B cell (primary cell): ENCODE measurements around the gene SRGAP2B. TPM values are rescaled to one million over a fixed set of nuclear protein-coding genes. Genes with fewer than 3 reads are reported as not detected.
A peak's percentile ranks its signal among the peaks of the same experiment; 100 is the strongest.
"Not testable (repeated sequence)": the region's sequence is repeated elsewhere in the genome, so short reads cannot be mapped to it uniquely, and the experiment has no call there.

Experiments
- ATAC-seq: fragments of 200-7000 bp; cut with Tn5 transposase; one replicate; pipeline ENCODE4 v1.10.0; 2021; ENCODE audit warnings: low read depth, mild to moderate bottlenecking, moderate number of reproducible peaks, moderate library complexity
- CTCF ChIA-PET: fragments of 350-600 bp; sonication (Branson Sonifier 250); formaldehyde crosslinking; loops from one replicate; lab custom pipeline; 2021; ENCODE audit warnings: antibody characterized with exemption, inconsistent platforms; lab: Charles Lee
- POLR2A ChIA-PET: fragments of 350-600 bp; sonication (Branson Sonifier 250); formaldehyde crosslinking; loops from one replicate; lab custom pipeline; 2021; ENCODE audit warnings: antibody characterized with exemption; lab: Charles Lee
- DNase-seq: peaks from one replicate; pipeline ENCODE4 v3.0.0; 2013
- H2AFZ ChIP-seq: 2 replicates; pipeline ENCODE4 v1.6.1; 2012; ENCODE audit warnings: mild to moderate bottlenecking, low read depth, low read length; ENCODE audit not compliant: insufficient read depth, poor library complexity, severe bottlenecking
- H3K27ac ChIP-seq, 2 donors: 1 replicate in 1 of 2; 2 replicates in 1 of 2; pipeline ENCODE4 v1.5.1; 2012 to 2013; ENCODE audit warnings: low read length in 2 of 2, mild to moderate bottlenecking in 2 of 2, moderate library complexity in 1 of 2
- H3K27me3 ChIP-seq, 4 experiments: fragments of 200-600 bp in 1 of 4; sonication (generic) in 1 of 4; replicated peaks in 1 of 4; 1 replicate in 2 of 4; 2 replicates in 2 of 4; pipeline versions ENCODE4 v1.6.1 to v1.7.0; 2013 to 2016; ENCODE audit warnings: low read length in 3 of 4, mild to moderate bottlenecking in 2 of 4, mixed read lengths in 1 of 4, moderate library complexity in 1 of 4; ENCODE audit not compliant: insufficient read depth in 4 of 4, control insufficient read depth in 3 of 4; ENCODE audit errors: control extremely low read depth in 1 of 4
- H3K36me3 ChIP-seq, 2 experiments: replicated peaks in 1 of 2; 1 replicate in 1 of 2; 2 replicates in 1 of 2; pipeline versions ENCODE4 v1.6.1 to v1.7.1; 2013; ENCODE audit warnings: low read length in 1 of 2; ENCODE audit not compliant: insufficient read depth in 2 of 2, control insufficient read depth in 1 of 2; ENCODE audit errors: control extremely low read depth in 1 of 2, extremely low read depth in 1 of 2
- H3K4me1 ChIP-seq, 2 donors: fragments of 200-600 bp in 1 of 2; sonication (generic) in 1 of 2; 1 replicate in 1 of 2; 2 replicates in 1 of 2; pipeline versions ENCODE4 v1.5.1 to v1.6.1; 2013 to 2017; ENCODE audit warnings: low read length in 2 of 2; ENCODE audit not compliant: control insufficient read depth in 2 of 2, insufficient read depth in 2 of 2
- H3K4me2 ChIP-seq: replicated peaks from 2 replicates; pipeline ENCODE3; 2012; ENCODE audit warnings: mild to moderate bottlenecking, low read depth, low read length; ENCODE audit not compliant: poor library complexity, severe bottlenecking
- H3K4me3 ChIP-seq, 5 experiments: fragments of 200-600 bp in 1 of 5; sonication (generic) in 1 of 5; 1 replicate in 3 of 5; 2 replicates in 2 of 5; pipeline versions ENCODE4 v1.5.1 to v1.7.0; 2011 to 2016; ENCODE audit warnings: low read length in 4 of 5, mild to moderate bottlenecking in 4 of 5, low read depth in 2 of 5, control low read depth in 1 of 5, moderate library complexity in 1 of 5; ENCODE audit not compliant: insufficient read depth in 1 of 5; ENCODE audit errors: control extremely low read depth in 1 of 5, extremely low read depth in 1 of 5
- H3K79me2 ChIP-seq: fragments of 200-600 bp; sonication (generic); one replicate; pipeline ENCODE4 v1.6.0; 2016; ENCODE audit warnings: low read length; ENCODE audit not compliant: control insufficient read depth, insufficient read depth
- H3K9ac ChIP-seq: fragments of 200-600 bp; sonication (generic); 2 replicates; pipeline ENCODE4 v1.6.1; 2017; ENCODE audit warnings: mild to moderate bottlenecking, low read length, moderate library complexity
- H3K9me3 ChIP-seq, 3 donors: one replicate each; pipeline versions ENCODE4 v1.6.1 to v1.7.1; 2013; ENCODE audit warnings: low read length in 2 of 3; ENCODE audit not compliant: control insufficient read depth in 2 of 3, insufficient read depth in 1 of 3; ENCODE audit errors: control extremely low read depth in 1 of 3
- H4K20me1 ChIP-seq: 2 replicates; pipeline ENCODE4 v1.6.0; 2012; ENCODE audit warnings: mild to moderate bottlenecking, low read length; ENCODE audit not compliant: insufficient read depth, control insufficient read depth, poor library complexity, severe bottlenecking
- H3K27ac Mint-ChIP-seq: one replicate; pipeline ENCODE4 v1.8.0; 2021; ENCODE audit warnings: mixed read lengths
- H3K27me3 Mint-ChIP-seq: one replicate; pipeline ENCODE4 v1.8.0; 2021; ENCODE audit warnings: mixed read lengths
- H3K4me1 Mint-ChIP-seq: one replicate; pipeline ENCODE4 v1.8.0; 2021; ENCODE audit warnings: mixed read lengths
- H3K4me3 Mint-ChIP-seq: one replicate; pipeline ENCODE4 v1.8.0; 2021; ENCODE audit warnings: mixed read lengths
- H3K9me3 Mint-ChIP-seq: one replicate; pipeline ENCODE4 v1.8.0; 2022; ENCODE audit warnings: mixed read lengths; ENCODE audit not compliant: insufficient read depth
- WGBS: methylation state at CpG from one replicate; pipeline ENCODE4 v1.1.5; 2013; ENCODE audit warnings: missing lambda C conversion rate; ENCODE audit not compliant: insufficient coverage; 5-methylcytosine and 5-hydroxymethylcytosine counted together
- intact Hi-C: fragments of 100-400 bp; cut with micrococcal nuclease; formaldehyde crosslinking; loops from one replicate; pipeline ENCODE4 v1.10.0; 2022
- polyA minus RNA-seq: library from RNA; depleted of rRNA, polyadenylated mRNA; stranded (reverse); fragments of >200 nt; gene quantifications from 2 replicates; pipeline ENCODE4 v1.2.3, GENCODE V29; 2012
- polyA plus RNA-seq: library from polyadenylated mRNA; depleted of rRNA; stranded (reverse); fragments of >200 nt; gene quantifications from 2 replicates; pipeline ENCODE4 v1.2.3, GENCODE V29; 2012
- total RNA-seq, 2 donors: library from RNA; stranded (reverse); fragments of 120-200 nt in 1 of 2; gene quantifications; 1 replicate in 1 of 2; 2 replicates in 1 of 2; pipeline versions ENCODE4 v1.2.3 to v1.2.4, GENCODE V29; 2013 to 2022

SRGAP2B gene
- total RNA-seq (36.5 and 40.7 TPM in 2 replicates), polyA plus RNA-seq (3.0 and 7.3 TPM in 2 replicates), polyA minus RNA-seq (17.2 and 19.3 TPM in 2 replicates)
- 6.4 TPM for total RNA-seq (2013)

DNA sequence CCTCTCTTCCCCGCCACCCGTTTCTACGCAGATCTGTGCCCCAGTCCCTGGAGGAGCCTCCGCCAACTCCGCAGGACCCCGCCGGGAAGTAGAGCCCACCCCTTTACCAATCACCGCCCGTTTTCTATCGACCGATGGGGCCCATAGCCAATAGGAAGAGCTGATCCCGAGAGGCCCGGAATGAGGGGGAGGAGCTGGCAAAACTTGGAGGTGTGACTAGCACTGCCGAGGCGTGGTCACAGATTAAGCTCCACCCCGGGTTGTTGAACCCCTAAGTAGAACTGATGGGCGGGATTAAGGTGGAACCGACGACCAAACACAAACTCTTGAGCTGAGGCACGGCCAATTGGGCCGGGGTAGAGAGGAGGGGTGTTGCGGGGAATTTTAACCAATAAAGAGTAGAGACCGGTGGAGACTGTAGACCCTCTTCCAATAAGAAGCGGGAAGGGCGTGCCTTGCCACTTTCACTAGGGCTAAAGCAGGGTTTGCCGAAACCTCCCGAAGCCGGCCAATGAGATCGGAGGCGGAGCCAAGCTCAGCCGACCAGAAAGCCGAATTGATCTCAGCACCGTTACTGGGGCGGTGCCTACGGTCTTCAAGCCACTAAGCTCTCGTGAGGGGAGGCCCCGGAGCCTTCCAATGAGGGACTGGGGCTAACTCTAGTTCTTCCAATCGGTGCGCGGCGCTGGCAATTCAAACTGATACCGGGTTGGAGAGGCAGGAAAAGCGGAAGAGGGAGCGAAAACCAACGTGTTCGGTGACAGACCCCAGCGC is at the start of gene SRGAP2B, which contains the start of gene FAM72D:
Gene SRGAP2B (minus strand): TSS at position 45 of the 774 bp plus-strand sequence. CDS start 2,427 bp downstream, outside the sequence.
Gene FAM72D (plus strand): TSS at position 691 of the 774 bp plus-strand sequence. CDS start 874 bp downstream, outside the sequence.
- ATAC-seq = peak; percentile 77
- H3K4me3 ChIP-seq = peak within 1 kb of the TSS in 3 of 5 experiments; percentile 31 to 48 (median 39)
- H2AFZ ChIP-seq, H3K4me1 ChIP-seq, H3K79me2 ChIP-seq, CTCF ChIA-PET, H3K27ac Mint-ChIP-seq, DNase-seq, H4K20me1 ChIP-seq, H3K9me3 ChIP-seq, H3K27ac ChIP-seq, H3K27me3 Mint-ChIP-seq, H3K36me3 ChIP-seq, POLR2A ChIA-PET, intact Hi-C loops, H3K4me2 ChIP-seq, H3K9me3 Mint-ChIP-seq, H3K27me3 ChIP-seq, H3K9ac ChIP-seq, H3K4me1 Mint-ChIP-seq: not testable (repeated sequence)
- no CpG with 5 or more reads among the region's 47 CpGs for WGBS
- peak within 1 kb of the TSS; percentile 59 for H3K4me3 Mint-ChIP-seq

DNA sequence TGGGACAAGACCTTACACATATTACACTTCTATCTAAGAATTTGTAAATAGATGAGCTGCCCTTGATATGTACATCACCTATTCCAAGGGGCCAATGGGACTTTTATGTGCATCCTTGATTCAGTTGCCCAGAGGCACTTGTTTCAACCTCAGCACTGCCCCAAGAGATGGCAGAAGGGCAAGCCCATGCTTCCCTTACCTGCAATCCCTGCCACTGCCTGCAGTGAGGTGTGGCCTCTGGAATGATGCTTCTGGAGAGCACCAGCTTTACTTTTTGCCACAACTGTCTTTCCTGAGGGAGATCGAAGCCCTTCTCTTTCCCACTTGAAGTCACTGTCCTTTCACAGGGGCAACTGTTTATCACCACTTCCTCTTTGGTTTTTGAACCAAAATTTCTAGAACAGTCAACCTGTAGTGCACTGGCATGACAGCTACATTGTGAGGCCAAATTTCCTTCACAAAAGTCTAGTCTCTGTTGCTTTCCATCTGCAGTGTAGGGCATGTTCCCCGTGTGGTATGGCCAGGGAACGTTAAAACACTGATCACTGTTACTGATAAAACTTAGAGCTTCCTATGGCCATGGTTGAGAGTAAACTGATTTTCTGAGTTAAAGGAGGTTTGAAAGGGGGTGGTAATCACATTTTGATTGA is 49.3 kb upstream of the SRGAP2B start:
- H3K27me3 Mint-ChIP-seq = not testable (repeated sequence)
- WGBS = no CpG with 5 or more reads among the region's 3 CpGs

DNA sequence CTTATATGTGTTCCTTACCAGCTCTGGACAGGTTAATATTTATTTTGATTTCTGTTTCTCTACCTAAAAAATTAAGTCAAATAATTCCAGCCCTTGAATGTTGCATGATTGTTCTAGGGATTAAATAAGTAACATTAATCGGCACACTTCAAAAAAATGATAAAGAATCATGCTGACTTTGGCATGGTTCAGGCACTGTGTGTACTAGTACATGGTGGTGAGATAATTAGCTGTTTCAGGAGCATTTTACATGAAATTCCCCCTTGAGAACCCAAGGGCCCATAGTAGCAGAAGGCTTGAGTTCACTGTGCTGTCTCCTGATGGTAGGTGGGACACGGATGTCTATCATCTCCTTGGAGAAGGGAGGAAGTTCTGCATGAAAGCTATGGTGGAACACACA is 45.4 kb upstream of the SRGAP2B start:
- H3K4me3 Mint-ChIP-seq, H3K4me1 Mint-ChIP-seq, H3K27me3 ChIP-seq, H3K9me3 ChIP-seq, H4K20me1 ChIP-seq, H3K27me3 Mint-ChIP-seq, H3K27ac Mint-ChIP-seq, H3K4me2 ChIP-seq, H3K4me1 ChIP-seq, H3K9me3 Mint-ChIP-seq, H3K79me2 ChIP-seq, H2AFZ ChIP-seq, DNase-seq, POLR2A ChIA-PET, ATAC-seq, H3K27ac ChIP-seq, H3K9ac ChIP-seq, H3K36me3 ChIP-seq, CTCF ChIA-PET, H3K4me3 ChIP-seq, intact Hi-C loops: not testable (repeated sequence)
- no CpG with 5 or more reads among the region's 2 CpGs for WGBS

More for the DNA sequence above, 49.3 kb upstream of the SRGAP2B start:
- H3K4me1 ChIP-seq, H3K9me3 ChIP-seq, H3K27me3 ChIP-seq, DNase-seq, H3K27ac ChIP-seq, H2AFZ ChIP-seq, H3K4me2 ChIP-seq, H3K79me2 ChIP-seq, H3K9me3 Mint-ChIP-seq, H4K20me1 ChIP-seq, intact Hi-C loops, H3K9ac ChIP-seq, ATAC-seq, H3K4me3 Mint-ChIP-seq, POLR2A ChIA-PET, H3K4me1 Mint-ChIP-seq, H3K36me3 ChIP-seq, H3K4me3 ChIP-seq, CTCF ChIA-PET, H3K27ac Mint-ChIP-seq: not testable (repeated sequence)
